NCI-H1417 (cell line): ENCODE data around the gene BAZ2B.
"Not testable (repeated sequence)": the region's sequence is repeated elsewhere in the genome, so short reads cannot be mapped to it uniquely, and the experiment has no call there.

Source experiments
- DNase-seq, 3 experiments: peaks; one replicate each; lab custom pipeline; 2025; lab: John Stamatoyannopoulos, UW

Gene BAZ2B

GRCh38 chr2:159419403-159419802 lies 196.9 kb downstream of the BAZ2B start:
- DNase-seq: no peak

- DNase-seq: no peak
These were observed 204.9 kb downstream of the BAZ2B start for GRCh38 chr2:159411460-159411859.

- DNase-seq: no peak
These were observed 206.1 kb downstream of the BAZ2B start for GRCh38 chr2:159410276-159410675.

- no peak for DNase-seq
These were observed 207.1 kb downstream of the BAZ2B start for GRCh38 chr2:159409116-159409800.

- DNase-seq: no peak
These were observed 213.6 kb downstream of the BAZ2B start for GRCh38 chr2:159402790-159403189.

GRCh38 chr2:159402160-159402559 lies 214.2 kb downstream of the BAZ2B start:
- not testable (repeated sequence) for DNase-seq

GRCh38 chr2:159399716-159400415 lies 216.5 kb downstream of the BAZ2B start:
- DNase-seq: peak in 1 of 3 experiments; percentile 23

GRCh38 chr2:159396799-159397198 lies 219.5 kb downstream of the BAZ2B start:
- DNase-seq: no peak

GRCh38 chr2:159382447-159383028 lies 233.8 kb downstream of the BAZ2B start:
- DNase-seq: no peak

- peak in 1 of 3 experiments; percentile 47 for DNase-seq
These were observed 234.8 kb downstream of the BAZ2B start for GRCh38 chr2:159381574-159381973.

- no peak for DNase-seq
These were observed 235.6 kb downstream of the BAZ2B start for GRCh38 chr2:159380685-159381239.

GRCh38 chr2:159379181-159379580 lies 237.2 kb downstream of the BAZ2B start:
- no peak for DNase-seq

GRCh38 chr2:159375241-159375640 lies 241.1 kb downstream of the BAZ2B start:
- DNase-seq: no peak

- no peak for DNase-seq
These were observed 244.8 kb downstream of the BAZ2B start for GRCh38 chr2:159371506-159371905.

GRCh38 chr2:159366538-159366937 lies 249.8 kb downstream of the BAZ2B start:
- DNase-seq: no peak

- no peak for DNase-seq
These were observed 253.5 kb downstream of the BAZ2B start for GRCh38 chr2:159362816-159363251.

GRCh38 chr2:159362094-159362493 lies 254.3 kb downstream of the BAZ2B start:
- DNase-seq: no peak

- not testable (repeated sequence) for DNase-seq
These were observed 254.7 kb downstream of the BAZ2B start for GRCh38 chr2:159361603-159362002.

- DNase-seq: no peak
These were observed 260.2 kb downstream of the BAZ2B start for GRCh38 chr2:159356053-159356554.

- no peak for DNase-seq
These were observed 264.4 kb downstream of the BAZ2B start for GRCh38 chr2:159351977-159352376.

GRCh38 chr2:159349674-159350299 lies 266.6 kb downstream of the BAZ2B start:
- no peak for DNase-seq
